SU-DHL-6 (cell line): ENCODE data around the gene STK33.

ENCODE experiments used
- H2AFZ ChIP-seq: fragments of 200-600 bp; sonication (generic); 2 replicates; pipeline ENCODE4 v1.6.1; 2014; ENCODE audit warnings: low read depth, mild to moderate bottlenecking, moderate library complexity, mixed read lengths, antibody characterized with exemption, low read length; ENCODE audit not compliant: severe bottlenecking
- H3F3A ChIP-seq: fragments of 200-600 bp; shearing (Covaris generic); 2 replicates; pipeline ENCODE4 v1.6.0; 2016; ENCODE audit warnings: antibody characterized with exemption, mild to moderate bottlenecking; ENCODE audit not compliant: insufficient read depth
- H3K27ac ChIP-seq: fragments of 200-600 bp; sonication (generic); 2 replicates; pipeline ENCODE4 v1.5.1; 2016; ENCODE audit warnings: low read depth, mild to moderate bottlenecking, low read length, moderate library complexity, mixed read lengths
- H3K27me3 ChIP-seq: fragments of 200-600 bp; sonication (generic), shearing (Covaris generic); 2 replicates; pipeline ENCODE4 v1.6.0; 2014; ENCODE audit warnings: mild to moderate bottlenecking, low read length
- H3K36me3 ChIP-seq: fragments of 200-600 bp; sonication (generic); 2 replicates; pipeline ENCODE4 v1.6.1; 2014; ENCODE audit warnings: mild to moderate bottlenecking, low read length, mixed read lengths
- H3K4me2 ChIP-seq: fragments of 300-600, 200-600 bp; shearing (Covaris generic), sonication (generic); 2 replicates; pipeline ENCODE4 v1.6.0; 2014; ENCODE audit warnings: low read length, low read depth, mild to moderate bottlenecking; ENCODE audit not compliant: poor library complexity, severe bottlenecking
- H3K4me3 ChIP-seq: fragments of 200-600 bp; sonication (generic); 2 replicates; pipeline ENCODE4 v1.5.1; 2014; ENCODE audit warnings: antibody characterized with exemption, low read length, mild to moderate bottlenecking, mixed read lengths; ENCODE audit not compliant: insufficient read depth, poor library complexity, severe bottlenecking
- H3K79me2 ChIP-seq: fragments of 200-600 bp; sonication (generic); 2 replicates; pipeline ENCODE4 v1.6.1; 2014; ENCODE audit warnings: mild to moderate bottlenecking, low read length, moderate library complexity; ENCODE audit not compliant: insufficient read depth
- H3K9ac ChIP-seq: fragments of 200-600 bp; sonication (generic); 2 replicates; pipeline ENCODE4 v1.7.0; 2014; ENCODE audit warnings: mild to moderate bottlenecking, low read length
- H3K9me2 ChIP-seq: fragments of 200-600 bp; sonication (generic); replicated peaks from 2 replicates; pipeline ENCODE4 v1.6.1; 2014; ENCODE audit warnings: low read length; ENCODE audit not compliant: insufficient read depth
- H3K9me3 ChIP-seq: fragments of 200-600 bp; sonication (generic); 2 replicates; pipeline ENCODE4 v1.6.1; 2014; ENCODE audit warnings: low read length, mixed read lengths; ENCODE audit not compliant: insufficient read depth
- H4K20me1 ChIP-seq: fragments of 200-600 bp; sonication (generic); 2 replicates; pipeline ENCODE4 v1.6.1; 2014; ENCODE audit warnings: low read depth, mild to moderate bottlenecking, antibody characterized with exemption, low read length, moderate library complexity, mixed read lengths
- EZH2phosphoT487 ChIP-seq: fragments of 200-600 bp; sonication (generic), shearing (Covaris generic); conservative IDR thresholded peaks from 2 replicates; pipeline ENCODE4 v1.6.1; 2018; ENCODE audit warnings: mild to moderate bottlenecking, antibody characterized with exemption, low read length, moderate library complexity, mixed read lengths
- TF ChIP-seq, protein P1 (sequence below): fragments of 200-600 bp; sonication (generic); IDR thresholded peaks from one replicate; pipeline ENCODE4 v1.5.1; 2017; ENCODE audit warnings: antibody characterized with exemption, mild to moderate bottlenecking, low read length, moderate library complexity; ENCODE audit not compliant: insufficient read depth, poor library complexity, severe bottlenecking

The STK33 gene

DNA sequence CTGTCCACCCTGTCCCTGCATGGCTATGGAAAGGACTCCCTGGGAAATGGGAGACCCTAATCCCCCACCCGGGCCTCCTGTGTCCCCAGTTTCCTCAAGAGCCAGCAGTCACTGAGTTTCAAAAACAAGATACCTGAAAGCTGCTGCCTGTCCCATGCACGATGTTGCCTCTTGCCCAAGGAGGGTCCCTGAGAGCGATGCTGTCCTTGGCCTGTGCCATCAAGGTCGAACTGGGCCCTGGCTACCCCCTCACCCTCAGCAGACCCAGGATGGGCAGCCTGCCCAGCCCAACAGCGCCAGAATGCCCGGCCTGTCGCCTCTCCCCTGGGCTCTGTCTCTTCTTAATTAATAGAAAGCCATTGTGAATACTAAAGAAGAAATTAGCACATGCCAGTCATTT lies 225.8 kb downstream of the STK33 start:
- Histone ChIP-seq H3K4me2 (no peak overlapping the region), H3K4me3 (no peak overlapping the region), H3K9me2 (no peaks in the 10 kb centered on the region), H3F3A (no peaks in the 10 kb centered on the region), H3K27me3 (no peaks in the 10 kb centered on the region), H3K9ac (no peak overlapping the region), H3K27ac (no peak overlapping the region), H3K36me3 (no peaks in the 10 kb centered on the region), H2AFZ (no peak overlapping the region), H3K9me3 (no peaks in the 10 kb centered on the region), H3K79me2 (no peaks in the 10 kb centered on the region), H4K20me1 (no peaks in the 10 kb centered on the region)
- no peak for TF ChIP-seq EZH2phosphoT487
- TF ChIP-seq, protein P1, sequence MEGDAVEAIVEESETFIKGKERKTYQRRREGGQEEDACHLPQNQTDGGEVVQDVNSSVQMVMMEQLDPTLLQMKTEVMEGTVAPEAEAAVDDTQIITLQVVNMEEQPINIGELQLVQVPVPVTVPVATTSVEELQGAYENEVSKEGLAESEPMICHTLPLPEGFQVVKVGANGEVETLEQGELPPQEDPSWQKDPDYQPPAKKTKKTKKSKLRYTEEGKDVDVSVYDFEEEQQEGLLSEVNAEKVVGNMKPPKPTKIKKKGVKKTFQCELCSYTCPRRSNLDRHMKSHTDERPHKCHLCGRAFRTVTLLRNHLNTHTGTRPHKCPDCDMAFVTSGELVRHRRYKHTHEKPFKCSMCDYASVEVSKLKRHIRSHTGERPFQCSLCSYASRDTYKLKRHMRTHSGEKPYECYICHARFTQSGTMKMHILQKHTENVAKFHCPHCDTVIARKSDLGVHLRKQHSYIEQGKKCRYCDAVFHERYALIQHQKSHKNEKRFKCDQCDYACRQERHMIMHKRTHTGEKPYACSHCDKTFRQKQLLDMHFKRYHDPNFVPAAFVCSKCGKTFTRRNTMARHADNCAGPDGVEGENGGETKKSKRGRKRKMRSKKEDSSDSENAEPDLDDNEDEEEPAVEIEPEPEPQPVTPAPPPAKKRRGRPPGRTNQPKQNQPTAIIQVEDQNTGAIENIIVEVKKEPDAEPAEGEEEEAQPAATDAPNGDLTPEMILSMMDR = no peak

DNA sequence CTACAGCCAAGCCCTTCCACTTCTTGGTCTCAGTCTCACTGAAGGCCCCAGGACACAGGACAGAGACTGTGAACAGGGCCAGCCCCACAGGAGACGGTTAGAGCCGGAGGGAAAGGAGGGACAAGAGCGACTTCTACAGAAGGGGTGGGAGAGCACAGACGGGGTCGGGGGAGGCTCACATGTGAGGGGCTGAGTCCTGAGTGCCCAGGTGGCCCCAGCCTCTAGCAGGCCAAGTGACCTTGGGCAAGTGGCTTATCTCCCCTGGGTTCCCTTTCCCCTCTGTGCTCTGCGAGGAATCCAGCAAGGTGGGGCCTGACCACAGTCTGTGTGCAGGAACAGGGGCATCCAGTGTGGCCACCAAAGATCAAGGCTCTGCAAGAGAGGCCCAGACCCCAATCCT lies 227.7 kb downstream of the STK33 start:
- H3K4me3 ChIP-seq = no peak overlapping the region
- no peaks in the 10 kb centered on the region for H4K20me1 ChIP-seq

DNA sequence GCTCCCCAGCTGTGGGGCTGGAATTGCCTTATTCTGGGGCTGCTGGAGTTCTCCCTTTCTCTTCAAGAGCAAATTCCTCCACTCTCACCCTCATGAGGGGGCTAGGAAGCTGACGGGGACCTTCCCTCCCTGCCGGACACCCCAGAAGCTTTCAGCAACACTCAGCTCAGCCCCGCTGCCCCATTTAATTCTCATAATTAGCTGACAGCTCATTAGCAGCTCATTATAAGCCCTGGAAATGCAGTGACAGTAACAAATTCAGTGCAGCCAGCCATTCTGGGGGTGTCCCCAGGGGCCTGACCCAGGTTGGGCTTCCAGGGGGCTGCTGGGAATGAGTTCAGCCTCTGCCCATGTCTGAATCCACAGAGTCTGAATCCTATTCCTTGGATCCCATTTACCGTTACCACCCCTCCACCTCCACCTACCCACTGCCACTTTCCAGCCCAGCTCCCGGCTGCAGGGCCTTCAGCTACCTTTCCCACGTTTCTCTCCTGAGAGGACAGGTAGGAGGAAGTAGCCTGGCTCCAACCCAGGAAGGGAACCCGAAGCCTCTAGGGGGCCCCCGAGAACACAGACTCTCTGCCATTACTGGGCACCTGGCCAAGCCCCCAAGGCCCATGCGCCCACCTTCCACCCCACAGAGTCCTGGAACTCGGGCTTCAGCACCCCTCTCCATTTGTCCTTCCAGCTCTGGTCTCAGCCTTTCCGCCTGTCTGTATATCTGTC lies 228.6 kb downstream of the STK33 start:
- Histone ChIP-seq H3K27ac (no peak overlapping the region), H3K79me2 (no peaks in the 10 kb centered on the region), H3F3A (no peaks in the 10 kb centered on the region), H3K4me2 (no peak overlapping the region), H3K36me3 (no peaks in the 10 kb centered on the region), H4K20me1 (no peaks in the 10 kb centered on the region), H3K4me3 (no peak overlapping the region), H2AFZ (no peak overlapping the region), H3K9me2 (no peaks in the 10 kb centered on the region), H3K9ac (no peak overlapping the region), H3K9me3 (no peaks in the 10 kb centered on the region), H3K27me3 (no peaks in the 10 kb centered on the region)
- TF ChIP-seq, protein P1 = peak; percentile 21
- no peak for TF ChIP-seq EZH2phosphoT487

More for the DNA sequence above, 227.7 kb downstream of the STK33 start:
- Histone ChIP-seq H3K9me3 (no peaks in the 10 kb centered on the region), H2AFZ (no peak overlapping the region), H3F3A (no peaks in the 10 kb centered on the region), H3K79me2 (no peaks in the 10 kb centered on the region), H3K4me2 (no peak overlapping the region), H3K27ac (no peak overlapping the region), H3K9ac (no peak overlapping the region), H3K36me3 (no peaks in the 10 kb centered on the region), H3K9me2 (no peaks in the 10 kb centered on the region), H3K27me3 (no peaks in the 10 kb centered on the region)
- TF ChIP-seq, protein P1 = no peak
- TF ChIP-seq EZH2phosphoT487 = no peak
